ENCODE data around the gene AGBL1.

AGBL1 gene

DNA sequence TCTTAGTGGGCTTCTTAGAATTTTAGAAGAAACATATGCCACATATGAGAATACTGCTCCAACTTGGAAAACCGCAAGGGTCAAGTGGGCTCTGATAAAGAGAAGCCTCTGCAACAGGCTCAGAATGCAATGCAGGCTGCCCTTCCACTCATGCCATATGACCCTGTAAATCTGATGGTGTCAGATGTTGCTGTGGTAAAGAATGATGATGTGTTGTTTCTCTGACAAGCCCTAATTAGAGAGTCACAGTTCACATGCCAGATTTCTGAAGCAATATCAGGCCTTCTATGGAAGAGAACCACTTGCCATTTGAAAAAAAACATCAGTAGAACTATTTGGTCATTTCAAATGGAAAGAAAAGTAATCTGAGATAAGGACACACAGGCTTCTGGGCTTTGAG is 749.6 kb downstream of the AGBL1 start:
- DNase-seq (ENCODE audit: low read depth) = no peak

DNA sequence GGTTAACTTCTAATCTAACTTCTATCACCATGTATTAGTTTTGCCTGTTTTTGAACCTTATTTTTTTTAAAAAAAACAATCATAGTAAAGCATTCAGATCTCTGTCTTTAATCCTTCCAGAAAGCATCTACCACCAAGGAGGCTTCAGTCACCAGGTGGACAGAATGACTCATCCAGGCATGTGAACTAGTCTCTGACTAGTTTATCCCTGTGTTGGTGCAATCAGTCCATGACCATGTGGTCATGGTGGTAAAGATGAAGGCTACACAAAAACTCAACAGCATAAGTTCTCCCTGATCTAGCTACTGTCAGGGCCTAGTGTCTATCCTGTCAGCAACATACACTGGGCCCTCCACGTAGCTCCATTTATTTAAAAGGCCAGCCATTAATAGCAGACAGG is 750.6 kb downstream of the AGBL1 start:
- no peak for DNase-seq (ENCODE audit: low read depth)

DNA sequence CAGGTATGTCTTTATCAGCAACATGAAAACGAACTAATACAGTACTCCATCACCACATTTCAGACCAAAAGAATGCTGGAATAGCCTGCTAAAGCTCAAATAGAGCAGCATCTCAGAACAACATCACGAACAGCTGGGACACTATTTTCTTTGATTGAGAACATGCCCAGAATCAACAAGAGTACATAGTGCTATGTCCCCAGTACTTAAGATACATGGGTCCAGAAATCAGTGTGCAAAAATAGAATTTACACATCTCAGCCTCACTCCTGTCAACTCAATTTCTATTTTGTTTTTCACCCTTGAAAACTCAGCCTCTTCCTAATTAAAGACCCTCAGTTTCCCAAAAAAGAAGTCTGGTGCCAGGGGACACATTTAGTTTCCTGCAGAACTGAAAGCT is 753.9 kb downstream of the AGBL1 start:
- no peak for DNase-seq (ENCODE audit: low read depth)

DNA sequence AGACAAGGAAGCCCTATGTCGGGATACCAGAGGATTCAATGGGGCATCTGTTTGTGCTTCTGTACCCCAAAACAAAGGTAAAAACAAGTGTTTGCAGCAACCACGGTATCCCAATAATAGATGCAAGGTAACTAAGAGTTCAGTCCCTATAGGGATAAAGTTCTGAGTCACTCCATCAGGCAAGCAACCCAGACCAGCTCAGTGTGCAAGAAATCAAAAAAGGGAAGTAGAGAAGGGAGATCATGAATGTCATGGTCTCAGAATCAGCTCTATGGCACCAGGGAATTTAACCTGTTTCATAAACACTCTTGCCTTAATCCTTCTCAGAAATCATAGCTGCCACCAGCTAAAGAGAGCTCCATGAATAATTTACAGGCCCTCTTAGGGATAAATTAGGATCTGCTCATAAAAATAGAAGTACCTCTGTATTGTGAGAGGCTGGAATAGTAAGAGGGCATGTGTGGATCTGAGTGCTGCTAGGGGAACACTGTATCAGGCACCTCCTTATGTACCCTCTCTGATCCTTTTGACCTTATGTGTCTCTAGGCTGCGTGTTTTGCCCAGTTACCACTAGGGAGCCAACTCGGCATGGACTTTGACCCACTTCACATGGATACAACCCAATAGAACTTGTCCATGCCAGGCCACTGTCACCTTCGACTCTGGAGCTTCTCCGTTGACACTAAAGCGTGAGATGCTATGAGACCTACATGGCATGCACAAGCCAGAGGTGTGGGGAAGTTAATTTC is 754.6 kb downstream of the AGBL1 start:
- no peak for DNase-seq (ENCODE audit: low read depth)

DNA sequence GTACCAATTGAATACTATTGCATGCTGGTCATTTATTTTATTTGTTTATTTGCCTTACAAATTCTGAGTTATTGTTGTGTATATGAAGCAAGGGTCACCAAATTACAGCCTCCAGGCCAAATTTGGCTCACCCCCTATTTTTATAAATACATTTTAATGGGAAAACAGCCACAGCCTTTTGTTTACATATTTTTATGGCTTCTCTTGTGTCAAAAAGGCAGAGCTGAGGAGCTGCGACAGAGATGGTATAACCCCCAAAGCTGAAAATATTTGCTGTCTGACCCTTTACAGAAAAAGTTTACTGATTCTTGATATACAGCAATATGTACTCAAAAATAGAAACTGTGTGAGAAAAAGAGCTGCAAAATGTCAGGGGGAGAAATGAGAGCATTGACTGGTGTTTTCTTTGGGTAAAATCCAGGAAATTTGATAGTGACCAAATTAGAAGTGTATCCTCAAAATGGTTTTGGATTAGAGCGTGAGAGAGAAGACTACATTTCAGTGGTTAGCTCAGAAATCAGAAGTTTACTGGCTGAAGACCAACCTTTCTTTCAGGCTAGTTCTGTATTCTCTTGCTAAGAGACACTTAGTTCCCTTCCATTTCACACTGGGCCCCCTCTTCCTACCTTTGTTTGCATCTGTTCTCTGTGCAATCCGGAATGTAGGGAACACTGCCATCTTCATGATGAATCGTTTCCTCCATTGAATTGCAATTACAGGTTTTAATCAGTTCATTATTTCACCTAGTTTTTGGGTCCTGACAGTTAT is 757.8 kb downstream of the AGBL1 start:
- DNase-seq (ENCODE audit: low read depth) = no peak

DNA sequence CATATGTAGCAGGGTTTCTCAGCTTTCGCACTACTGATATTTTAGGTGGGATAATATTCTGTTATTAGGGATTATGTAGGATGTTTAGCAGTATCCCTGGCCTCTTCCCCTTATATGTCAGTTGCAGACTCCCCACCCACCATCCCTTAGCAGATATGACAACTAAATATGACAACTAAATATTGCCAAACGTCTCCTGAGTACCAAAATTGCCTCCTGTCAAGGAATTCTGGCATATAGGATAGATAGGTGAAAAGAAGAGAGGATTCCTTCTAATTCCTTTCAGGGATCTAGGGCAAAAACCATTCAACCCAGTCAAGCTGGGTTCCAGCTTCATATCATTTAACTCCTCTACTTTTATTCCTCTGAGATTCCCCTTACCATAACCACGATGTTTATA is 759.8 kb downstream of the AGBL1 start:
- DNase-seq (ENCODE audit: low read depth) = no peak

DNA sequence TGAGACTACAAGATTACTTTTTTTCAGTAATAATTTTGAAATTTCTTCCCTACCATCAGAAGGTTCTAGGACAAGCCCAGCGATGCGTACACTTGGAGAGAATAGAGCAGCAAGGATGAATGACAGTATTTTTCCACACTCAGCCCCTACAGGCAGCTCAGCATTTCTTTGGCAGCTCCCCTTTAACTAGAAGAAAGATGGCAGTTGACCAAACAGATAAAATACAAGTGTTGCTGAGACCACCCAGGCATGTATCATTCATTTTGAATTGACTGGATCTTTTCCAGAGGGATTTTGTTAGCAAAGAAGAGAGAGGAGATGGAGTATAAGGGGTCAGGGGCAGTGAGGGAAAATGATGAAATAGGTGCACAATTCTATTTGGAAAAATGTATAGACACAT is 761.3 kb downstream of the AGBL1 start:
- DNase-seq (ENCODE audit: low read depth) = no peak

DNA sequence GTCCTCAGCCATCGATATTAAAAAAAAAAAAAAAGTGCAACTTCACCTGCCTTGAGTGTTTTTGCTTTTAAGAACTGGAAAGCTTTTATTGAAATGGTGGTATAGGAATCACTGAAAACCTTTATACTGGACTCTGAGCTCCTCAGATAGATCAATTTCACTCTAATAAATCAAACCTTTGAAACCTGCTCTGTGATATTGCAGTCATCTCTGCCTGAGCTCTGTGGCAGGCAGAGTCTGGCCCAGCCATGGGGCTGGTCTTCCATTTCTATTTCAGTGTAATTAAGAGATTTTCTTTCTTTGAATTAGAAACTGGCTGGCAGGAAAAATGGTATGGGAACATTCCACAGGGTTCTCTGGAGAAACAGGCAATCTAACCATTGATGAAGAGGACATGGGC is 762.5 kb downstream of the AGBL1 start:
- no peak for DNase-seq (ENCODE audit: low read depth)

DNA sequence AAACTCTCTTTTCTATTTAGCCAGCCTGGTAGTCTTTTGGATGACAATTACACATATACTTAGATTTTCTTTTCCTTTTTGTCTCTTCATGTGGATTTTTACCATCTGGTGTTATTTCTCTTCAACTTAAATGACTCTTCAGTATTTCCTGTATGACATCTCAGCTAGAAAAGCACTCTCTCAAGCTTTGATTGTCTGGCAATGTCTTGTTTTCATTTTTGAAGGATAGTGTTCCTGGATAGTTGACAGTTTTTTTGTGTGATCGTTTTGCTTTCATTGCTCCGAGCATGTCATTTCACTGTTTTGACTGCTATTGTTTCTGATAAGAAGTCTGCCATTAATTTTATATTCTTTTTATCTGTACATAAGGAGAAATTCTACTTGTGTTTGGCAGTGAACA is 766.4 kb downstream of the AGBL1 start:
- no peak for DNase-seq (ENCODE audit: low read depth)

DNA sequence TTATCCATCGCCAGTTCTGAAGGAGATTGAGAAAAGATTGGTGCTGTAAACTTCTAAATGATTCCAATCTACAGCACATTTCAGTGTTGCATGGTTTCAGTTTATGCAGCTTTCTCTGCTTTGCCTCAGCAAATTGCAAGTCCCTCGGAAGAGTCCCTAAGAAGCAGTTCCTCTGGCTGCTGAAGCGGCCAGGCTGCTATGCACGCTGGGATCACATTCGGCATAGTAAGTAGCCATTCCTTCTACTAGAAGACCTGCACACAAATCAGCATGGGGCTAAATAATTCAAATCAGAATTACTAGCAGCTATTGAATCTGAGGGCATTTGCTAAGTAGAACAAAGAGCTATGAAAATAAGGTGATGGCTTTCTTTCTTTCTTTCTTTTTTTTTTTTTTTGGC is 769.5 kb downstream of the AGBL1 start:
- no peak for DNase-seq (ENCODE audit: low read depth)

DNA sequence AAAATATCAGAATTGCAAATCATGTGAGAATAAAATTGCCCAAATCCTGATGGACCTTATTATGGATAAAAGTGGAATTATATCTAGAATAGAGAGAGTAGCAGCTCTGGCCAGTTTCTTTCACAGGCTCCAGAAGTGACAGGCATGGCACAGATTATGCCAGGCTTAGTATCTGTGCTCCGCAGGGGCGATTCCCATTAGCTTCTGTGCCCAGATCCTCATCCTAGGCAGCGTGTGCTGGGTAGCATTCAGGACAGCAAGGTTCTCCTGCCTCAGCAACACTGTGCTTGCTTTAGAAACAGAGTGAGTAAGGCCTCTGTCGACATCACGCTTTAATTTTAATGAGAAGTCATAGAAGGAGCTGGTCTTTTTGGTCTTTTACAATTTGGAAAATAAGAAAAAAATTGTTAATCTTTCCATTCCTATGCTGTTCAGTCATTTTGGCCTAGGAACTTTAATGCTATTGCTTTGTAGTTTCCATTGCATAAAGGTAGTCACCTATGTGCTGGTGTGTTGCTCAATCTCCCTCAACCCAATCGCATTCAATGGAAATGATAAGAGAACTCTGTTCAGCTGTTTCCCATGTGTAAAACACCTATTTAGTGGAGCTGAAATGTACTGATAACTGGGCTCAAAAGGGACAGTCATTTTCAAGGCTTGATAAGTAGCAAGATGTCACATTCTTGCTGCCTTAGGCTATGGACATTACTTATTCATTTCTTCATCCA is 770.1 kb downstream of the AGBL1 start:
- no peak for DNase-seq (ENCODE audit: low read depth)

DNA sequence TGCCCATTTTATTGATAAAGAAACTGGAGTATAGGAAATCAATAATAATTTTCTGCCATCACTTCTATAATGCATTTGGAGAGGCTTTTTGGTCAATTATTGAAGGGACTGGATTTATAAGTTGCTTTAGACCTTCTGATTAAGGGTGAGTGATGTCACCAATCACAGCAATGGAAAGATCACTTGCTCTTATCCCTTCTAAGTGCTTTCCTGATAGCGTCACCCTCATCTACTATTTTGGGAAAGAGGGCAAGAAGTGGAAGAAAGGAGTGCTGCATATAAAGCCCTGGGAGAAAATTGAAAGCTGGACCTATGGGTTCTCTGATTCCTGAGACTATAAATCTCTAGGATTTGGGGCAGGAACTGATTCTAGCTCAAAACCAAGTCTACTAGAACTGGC is 771.3 kb downstream of the AGBL1 start:
- DNase-seq (ENCODE audit: low read depth) = no peak

DNA sequence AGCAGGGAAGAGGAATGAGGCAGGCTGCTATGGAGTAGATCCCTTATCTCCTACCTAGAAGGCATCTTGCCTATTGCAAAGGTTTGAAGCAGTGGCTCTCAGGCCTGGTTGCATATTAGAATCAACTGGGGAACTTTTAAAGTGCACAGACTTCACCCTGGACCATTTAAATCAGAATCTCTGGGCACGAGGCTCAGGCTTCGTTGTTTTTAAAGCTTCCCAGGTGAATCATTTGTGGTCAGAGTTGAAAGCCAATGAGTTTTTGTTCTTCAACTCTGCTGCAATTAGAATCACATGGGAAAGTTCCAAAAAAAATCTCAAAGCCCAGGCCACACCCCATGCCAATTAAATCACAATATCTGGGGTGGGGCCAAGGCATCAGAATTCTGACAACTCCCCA is 773.1 kb downstream of the AGBL1 start:
- DNase-seq (ENCODE audit: low read depth) = no peak

DNA sequence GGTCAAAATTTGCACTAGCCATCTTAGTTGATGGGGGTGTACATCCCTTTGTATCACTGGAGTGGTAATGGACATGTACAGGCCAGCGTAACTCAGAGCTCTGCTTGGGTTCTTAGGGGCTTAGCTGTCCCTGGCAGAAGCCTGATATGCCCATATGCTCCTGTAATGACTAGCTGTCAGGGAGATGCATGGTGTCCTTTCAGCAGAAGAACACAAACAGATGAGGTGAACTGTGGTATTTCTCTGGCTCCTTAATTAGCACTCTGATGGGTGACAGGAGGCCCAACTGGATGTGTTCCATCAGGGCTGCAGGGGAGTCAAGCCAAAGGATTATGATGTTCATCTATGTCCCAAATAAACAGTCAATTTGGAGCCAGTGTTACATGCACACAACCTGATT is 774.5 kb downstream of the AGBL1 start:
- no peak for DNase-seq (ENCODE audit: low read depth)

DNA sequence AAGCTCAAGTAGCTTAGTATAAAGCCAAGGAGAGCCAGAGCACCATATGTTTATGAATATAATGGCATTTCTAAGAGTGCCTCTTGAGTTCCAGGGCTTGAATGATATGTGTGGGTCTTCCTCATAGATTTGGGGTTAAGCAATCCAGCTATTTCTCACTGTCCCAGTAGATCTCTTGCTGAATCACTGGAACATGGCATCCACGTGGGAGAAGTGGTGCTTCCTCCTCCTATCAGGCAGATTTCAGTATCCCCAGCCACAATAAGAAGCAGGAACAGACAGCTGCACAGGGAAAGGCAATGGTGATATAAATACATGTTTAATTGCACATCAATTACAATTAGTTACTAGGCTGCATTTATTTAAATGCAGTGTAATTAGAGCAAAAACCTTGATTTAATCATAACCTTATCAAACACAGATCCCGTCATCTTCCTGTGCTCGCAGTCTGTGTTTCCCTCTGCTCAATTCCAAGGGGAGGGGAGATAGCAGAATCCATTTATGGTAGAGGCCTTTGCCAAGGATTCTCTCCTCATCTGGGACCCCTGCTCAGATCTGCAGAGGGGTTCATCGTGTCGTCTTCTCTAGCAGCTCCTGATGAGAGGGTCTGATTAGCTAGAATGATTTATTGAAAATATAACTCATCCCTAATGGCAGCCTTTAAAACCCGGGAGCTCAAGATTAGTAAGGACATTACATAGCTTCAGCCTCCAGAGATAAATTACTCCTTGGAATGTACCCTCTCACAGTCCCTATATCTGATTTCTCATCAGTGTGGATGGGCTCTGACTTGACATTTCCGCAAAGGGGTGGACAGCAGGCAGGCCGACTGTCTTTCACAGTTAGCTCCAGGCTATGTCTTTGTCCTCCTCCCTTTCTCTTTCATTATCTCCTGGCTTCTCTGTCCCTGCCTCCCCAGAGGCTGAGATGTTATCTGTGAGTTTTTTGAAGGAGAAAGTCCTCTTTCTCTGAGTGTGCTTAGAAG is 775.9 kb downstream of the AGBL1 start:
- no peak for DNase-seq (ENCODE audit: low read depth)

DNA sequence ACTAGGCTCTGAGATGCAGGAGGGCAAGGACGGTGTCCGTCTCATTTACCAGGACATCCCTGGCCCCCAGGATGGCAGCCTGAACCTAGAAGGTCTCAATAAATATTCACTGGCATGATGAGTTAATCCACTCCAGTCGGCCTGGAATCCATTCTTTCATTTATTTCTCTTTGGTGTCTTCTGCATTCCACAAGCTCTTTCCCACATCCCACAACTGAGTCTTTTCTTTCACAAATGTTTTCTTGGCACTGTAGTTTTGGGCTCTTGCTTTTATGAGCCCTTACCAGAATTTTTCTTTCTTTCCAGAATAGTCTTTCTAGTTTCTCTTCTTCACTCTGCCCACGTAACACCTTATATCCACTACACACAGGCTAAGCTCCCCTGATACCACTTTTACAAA is 778.0 kb downstream of the AGBL1 start:
- DNase-seq (ENCODE audit: low read depth) = no peak

DNA sequence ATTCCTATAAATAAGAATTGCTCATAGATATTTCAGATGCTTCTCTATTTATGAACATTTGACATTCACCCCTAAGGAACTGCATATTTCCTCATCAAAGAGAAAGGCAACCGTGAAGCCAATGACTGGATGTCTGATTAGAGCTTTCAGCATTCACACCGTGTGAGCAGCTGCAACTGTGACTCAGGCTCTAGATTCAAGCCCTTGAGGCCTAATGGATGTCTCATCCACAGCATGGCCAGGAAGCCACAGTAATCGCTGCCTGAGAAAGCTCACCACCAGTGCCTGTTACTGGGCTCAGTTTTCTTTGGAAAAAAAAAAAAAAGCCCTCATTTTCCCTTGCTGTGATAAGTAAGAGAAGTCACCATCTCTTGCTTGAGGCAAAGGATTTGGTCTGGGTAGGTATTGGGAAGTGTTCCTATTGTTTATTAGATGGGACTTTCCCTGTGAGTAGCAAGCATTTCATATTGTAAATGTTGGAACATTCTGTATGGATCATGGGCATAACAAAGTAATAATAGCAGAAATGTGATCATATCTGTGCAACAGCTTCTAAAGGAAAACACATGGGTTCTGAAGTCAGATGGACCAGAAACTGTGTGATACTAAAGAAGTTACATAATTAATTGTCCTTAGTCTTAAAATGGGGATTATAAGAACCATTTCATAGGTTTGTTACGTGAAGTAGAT is 783.7 kb downstream of the AGBL1 start:
- no peak for DNase-seq (ENCODE audit: low read depth)

DNA sequence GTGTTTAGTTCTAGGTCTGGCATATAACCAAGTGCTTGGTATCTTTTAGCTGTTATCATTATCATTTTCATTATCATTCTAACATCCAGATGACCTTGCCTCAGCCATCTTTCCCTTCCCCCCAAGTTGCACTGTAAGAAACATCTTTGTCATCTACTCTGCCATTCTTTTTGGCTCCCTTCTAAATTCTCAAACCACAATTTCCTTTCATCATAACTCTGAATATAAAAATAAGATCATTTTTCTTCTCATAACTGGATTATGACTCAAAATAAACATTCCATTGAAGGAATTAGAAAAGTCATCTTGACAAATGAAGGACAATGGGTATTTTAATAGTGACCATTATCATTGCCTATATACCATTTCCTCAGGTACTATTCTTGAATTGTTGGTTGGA is 786.2 kb downstream of the AGBL1 start:
- DNase-seq (ENCODE audit: low read depth) = no peak

DNA sequence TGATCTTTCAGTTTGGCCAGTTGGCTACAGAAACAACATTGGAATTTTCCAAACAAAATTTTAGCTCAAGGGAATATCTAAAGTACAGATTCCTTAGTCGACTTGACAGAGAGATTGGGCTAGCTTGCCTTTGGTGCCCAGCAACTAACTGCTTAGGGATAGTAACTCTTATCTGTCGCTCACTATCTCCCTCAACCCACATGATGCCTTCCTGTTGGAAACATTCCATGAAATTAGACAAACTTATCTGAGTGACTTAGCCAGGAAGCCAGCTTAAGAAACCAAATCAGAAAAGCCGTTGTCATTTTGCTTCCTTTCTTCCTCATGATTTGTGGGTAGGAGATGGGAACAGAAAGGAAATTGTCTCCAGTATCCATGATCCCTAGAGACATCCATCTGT is 791.2 kb downstream of the AGBL1 start:
- no peak for DNase-seq (ENCODE audit: low read depth)

DNA sequence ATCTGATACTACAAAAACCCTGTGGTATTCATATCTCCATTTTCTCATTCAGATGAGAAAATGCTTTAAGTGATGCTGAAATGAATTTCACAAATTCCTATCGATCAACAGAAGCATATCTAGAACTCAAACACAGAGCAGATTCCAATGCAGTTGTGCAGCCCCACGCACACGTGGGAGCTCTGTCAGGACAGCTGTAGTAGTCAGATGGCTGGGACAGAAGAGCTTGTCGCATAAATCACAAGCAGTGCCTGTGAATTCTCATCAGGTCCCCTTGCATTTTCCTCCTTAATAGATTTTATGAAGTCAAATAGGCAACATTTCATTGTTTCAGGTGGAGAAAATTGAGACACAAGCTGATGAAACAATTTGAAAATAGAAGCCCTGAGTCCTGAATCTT is 792.3 kb downstream of the AGBL1 start:
- no peak for DNase-seq (ENCODE audit: low read depth)

DNA sequence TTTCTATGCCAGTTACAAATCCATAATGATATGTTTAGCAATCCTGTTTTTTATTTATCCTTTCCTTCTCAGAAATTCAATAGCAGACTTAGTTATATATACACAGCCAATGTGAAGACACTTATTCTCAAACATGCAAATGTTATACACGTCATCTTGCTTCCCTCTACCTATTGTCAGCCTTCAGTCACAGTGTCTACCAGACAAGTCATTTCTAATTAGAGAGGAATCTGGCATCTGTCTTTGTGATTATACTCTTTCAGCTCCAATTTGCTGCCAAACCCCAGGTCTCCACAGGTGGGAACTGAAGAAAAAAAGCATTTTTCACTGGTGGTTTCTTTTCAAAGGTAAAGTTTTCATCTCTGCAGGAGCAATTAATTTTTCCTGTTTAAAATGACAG is 793.1 kb downstream of the AGBL1 start:
- DNase-seq (ENCODE audit: low read depth) = no peak
